ENCODE measurements around the gene TRIP4. TPM values are rescaled to one million over a fixed set of nuclear protein-coding genes. Genes with fewer than 3 reads are reported as not detected.

Gene TRIP4
- total and polyA plus RNA-seq, 4 donors, result 6.3 to 10.7 (median 7.6) TPM

DNA sequence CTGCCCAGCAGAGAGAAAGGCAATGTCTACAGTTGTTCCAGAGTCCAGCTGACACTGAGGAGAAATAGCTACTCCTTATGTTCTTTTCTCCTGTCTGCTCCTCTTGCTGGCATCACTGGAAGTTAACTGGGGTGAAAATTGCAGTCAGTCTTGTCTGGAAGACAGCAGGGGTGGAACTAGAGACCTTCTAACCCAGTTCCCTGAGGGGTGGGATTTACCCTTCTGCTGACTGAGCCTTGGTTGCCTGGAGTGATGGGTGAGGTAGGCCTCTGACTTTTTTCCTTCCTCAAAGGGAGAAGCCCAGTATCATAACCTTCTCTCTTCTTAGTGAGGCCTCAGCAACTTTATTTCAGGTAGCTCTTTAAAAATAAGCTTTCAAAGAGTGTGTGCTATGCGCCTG lies 88.9 kb downstream of the TRIP4 start:
- 84% methylated on average over 1 of the region's 1 CpG for WGBS
- H3K9me3 ChIP-seq (ENCODE audit: control insufficient read depth in 4 of 4, low read length in 3 of 4), result no peaks in the 10 kb centered on the region
- no peak overlapping the region for H3K4me3 ChIP-seq (ENCODE audit: low read depth in 1 of 3, low read length in 3 of 3)
- no peak overlapping the region for H3K27ac ChIP-seq (ENCODE audit: low read depth in 1 of 2, low read length in 2 of 2)
- peaks cover 3 to 14% (median 8%) of the 10 kb centered on the region in 4 donors for H3K4me1 ChIP-seq (ENCODE audit: control insufficient read depth in 4 of 4, insufficient read depth in 4 of 4, low read length in 3 of 4)
- H3K9ac ChIP-seq (ENCODE audit: low read depth in 1 of 2, low read length in 2 of 2), result no peak overlapping the region
- DNase-seq (ENCODE audit: low spot score), result no peak
- H3K27me3 ChIP-seq (ENCODE audit: control insufficient read depth in 4 of 4, insufficient read depth in 4 of 4, low read length in 3 of 4), result no peaks in the 10 kb centered on the region
- peaks cover 0 to 2% (median 0%) of the 10 kb centered on the region in 4 donors for H3K36me3 ChIP-seq (ENCODE audit: control insufficient read depth in 4 of 4, insufficient read depth in 3 of 4, low read depth in 1 of 4, low read length in 3 of 4)
- TF ChIP-seq, protein P1, sequence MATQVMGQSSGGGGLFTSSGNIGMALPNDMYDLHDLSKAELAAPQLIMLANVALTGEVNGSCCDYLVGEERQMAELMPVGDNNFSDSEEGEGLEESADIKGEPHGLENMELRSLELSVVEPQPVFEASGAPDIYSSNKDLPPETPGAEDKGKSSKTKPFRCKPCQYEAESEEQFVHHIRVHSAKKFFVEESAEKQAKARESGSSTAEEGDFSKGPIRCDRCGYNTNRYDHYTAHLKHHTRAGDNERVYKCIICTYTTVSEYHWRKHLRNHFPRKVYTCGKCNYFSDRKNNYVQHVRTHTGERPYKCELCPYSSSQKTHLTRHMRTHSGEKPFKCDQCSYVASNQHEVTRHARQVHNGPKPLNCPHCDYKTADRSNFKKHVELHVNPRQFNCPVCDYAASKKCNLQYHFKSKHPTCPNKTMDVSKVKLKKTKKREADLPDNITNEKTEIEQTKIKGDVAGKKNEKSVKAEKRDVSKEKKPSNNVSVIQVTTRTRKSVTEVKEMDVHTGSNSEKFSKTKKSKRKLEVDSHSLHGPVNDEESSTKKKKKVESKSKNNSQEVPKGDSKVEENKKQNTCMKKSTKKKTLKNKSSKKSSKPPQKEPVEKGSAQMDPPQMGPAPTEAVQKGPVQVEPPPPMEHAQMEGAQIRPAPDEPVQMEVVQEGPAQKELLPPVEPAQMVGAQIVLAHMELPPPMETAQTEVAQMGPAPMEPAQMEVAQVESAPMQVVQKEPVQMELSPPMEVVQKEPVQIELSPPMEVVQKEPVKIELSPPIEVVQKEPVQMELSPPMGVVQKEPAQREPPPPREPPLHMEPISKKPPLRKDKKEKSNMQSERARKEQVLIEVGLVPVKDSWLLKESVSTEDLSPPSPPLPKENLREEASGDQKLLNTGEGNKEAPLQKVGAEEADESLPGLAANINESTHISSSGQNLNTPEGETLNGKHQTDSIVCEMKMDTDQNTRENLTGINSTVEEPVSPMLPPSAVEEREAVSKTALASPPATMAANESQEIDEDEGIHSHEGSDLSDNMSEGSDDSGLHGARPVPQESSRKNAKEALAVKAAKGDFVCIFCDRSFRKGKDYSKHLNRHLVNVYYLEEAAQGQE (IDR thresholded peaks at IDR 0.05), result no peak
- TF ChIP-seq SP1 (IDR thresholded peaks at IDR 0.05), result no peak
- TF ChIP-seq, protein P2, sequence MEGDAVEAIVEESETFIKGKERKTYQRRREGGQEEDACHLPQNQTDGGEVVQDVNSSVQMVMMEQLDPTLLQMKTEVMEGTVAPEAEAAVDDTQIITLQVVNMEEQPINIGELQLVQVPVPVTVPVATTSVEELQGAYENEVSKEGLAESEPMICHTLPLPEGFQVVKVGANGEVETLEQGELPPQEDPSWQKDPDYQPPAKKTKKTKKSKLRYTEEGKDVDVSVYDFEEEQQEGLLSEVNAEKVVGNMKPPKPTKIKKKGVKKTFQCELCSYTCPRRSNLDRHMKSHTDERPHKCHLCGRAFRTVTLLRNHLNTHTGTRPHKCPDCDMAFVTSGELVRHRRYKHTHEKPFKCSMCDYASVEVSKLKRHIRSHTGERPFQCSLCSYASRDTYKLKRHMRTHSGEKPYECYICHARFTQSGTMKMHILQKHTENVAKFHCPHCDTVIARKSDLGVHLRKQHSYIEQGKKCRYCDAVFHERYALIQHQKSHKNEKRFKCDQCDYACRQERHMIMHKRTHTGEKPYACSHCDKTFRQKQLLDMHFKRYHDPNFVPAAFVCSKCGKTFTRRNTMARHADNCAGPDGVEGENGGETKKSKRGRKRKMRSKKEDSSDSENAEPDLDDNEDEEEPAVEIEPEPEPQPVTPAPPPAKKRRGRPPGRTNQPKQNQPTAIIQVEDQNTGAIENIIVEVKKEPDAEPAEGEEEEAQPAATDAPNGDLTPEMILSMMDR (IDR thresholded peaks at IDR 0.05; ENCODE audit: low read depth, low read length, missing input control), result no peak
- no peak for TF ChIP-seq NR2F2 (IDR thresholded peaks at IDR 0.05)
- TF ChIP-seq HNF4G (IDR thresholded peaks at IDR 0.05), result no peak
- TF ChIP-seq, protein P3, sequence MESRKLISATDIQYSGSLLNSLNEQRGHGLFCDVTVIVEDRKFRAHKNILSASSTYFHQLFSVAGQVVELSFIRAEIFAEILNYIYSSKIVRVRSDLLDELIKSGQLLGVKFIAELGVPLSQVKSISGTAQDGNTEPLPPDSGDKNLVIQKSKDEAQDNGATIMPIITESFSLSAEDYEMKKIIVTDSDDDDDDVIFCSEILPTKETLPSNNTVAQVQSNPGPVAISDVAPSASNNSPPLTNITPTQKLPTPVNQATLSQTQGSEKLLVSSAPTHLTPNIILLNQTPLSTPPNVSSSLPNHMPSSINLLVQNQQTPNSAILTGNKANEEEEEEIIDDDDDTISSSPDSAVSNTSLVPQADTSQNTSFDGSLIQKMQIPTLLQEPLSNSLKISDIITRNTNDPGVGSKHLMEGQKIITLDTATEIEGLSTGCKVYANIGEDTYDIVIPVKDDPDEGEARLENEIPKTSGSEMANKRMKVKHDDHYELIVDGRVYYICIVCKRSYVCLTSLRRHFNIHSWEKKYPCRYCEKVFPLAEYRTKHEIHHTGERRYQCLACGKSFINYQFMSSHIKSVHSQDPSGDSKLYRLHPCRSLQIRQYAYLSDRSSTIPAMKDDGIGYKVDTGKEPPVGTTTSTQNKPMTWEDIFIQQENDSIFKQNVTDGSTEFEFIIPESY (IDR thresholded peaks at IDR 0.05), result no peak
- no peak for TF ChIP-seq FOXA1 (IDR thresholded peaks at IDR 0.05)
- TF ChIP-seq, protein P4, sequence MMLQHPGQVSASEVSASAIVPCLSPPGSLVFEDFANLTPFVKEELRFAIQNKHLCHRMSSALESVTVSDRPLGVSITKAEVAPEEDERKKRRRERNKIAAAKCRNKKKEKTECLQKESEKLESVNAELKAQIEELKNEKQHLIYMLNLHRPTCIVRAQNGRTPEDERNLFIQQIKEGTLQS (IDR thresholded peaks at IDR 0.05), result no peak
- no peak for TF ChIP-seq TAF1 (conservative IDR thresholded peaks at IDR 0.05)
- no peak for TF ChIP-seq GABPA (IDR thresholded peaks at IDR 0.05 in 1 of 2, conservative IDR thresholded peaks at IDR 0.05 in 1 of 2)
- TF ChIP-seq EGR1 (IDR thresholded peaks at IDR 0.05; ENCODE audit: low read depth in 2 of 2), result no peak
- TF ChIP-seq, protein P5, sequence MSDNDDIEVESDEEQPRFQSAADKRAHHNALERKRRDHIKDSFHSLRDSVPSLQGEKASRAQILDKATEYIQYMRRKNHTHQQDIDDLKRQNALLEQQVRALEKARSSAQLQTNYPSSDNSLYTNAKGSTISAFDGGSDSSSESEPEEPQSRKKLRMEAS (IDR thresholded peaks at IDR 0.05), result no peak
- no peak for TF ChIP-seq FOXA2 (IDR thresholded peaks at IDR 0.05)
- no peak for TF ChIP-seq YY1 (IDR thresholded peaks at IDR 0.05)
- no peak for TF ChIP-seq HNF4A (conservative IDR thresholded peaks at IDR 0.05)
- no peak for TF ChIP-seq JUND (IDR thresholded peaks at IDR 0.05)

DNA sequence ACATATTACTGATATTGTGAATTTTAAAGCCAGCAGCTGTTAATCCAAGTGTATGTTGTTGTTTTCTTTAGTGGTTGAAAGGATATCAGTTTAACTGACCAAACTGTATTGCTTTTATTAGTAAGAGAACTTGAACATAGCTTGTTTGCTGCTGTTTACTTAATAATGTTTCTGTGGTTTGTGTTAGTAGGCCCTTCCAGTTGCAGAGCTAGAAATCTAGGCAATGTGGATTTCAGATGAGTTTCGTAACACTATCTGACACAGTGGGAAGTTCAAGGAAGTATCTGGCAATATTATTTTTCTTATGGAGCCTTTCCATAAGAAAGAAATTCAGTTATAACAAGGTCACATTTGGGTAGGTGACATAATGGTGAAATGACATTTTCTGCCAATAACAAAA lies 91.2 kb downstream of the TRIP4 start:
- 0% methylated on average over 1 of the region's 1 CpG for WGBS
- Histone ChIP-seq H3K4me3 (ENCODE audit: low read depth in 1 of 3, low read length in 3 of 3) (no peak overlapping the region), H3K9me3 (ENCODE audit: control insufficient read depth in 4 of 4, low read length in 3 of 4) (no peaks in the 10 kb centered on the region), H3K27ac (ENCODE audit: low read depth in 1 of 2, low read length in 2 of 2) (no peak overlapping the region), H3K4me1 (ENCODE audit: control insufficient read depth in 4 of 4, insufficient read depth in 4 of 4, low read length in 3 of 4) (peaks cover 9 to 22% (median 13%) of the 10 kb centered on the region in 4 donors), H3K36me3 (ENCODE audit: control insufficient read depth in 4 of 4, insufficient read depth in 3 of 4, low read depth in 1 of 4, low read length in 3 of 4) (peaks cover 0 to 2% (median 0%) of the 10 kb centered on the region in 4 donors), H3K9ac (ENCODE audit: low read depth in 1 of 2, low read length in 2 of 2) (no peak overlapping the region), H3K27me3 (ENCODE audit: control insufficient read depth in 4 of 4, insufficient read depth in 4 of 4, low read length in 3 of 4) (no peaks in the 10 kb centered on the region)
- DNase-seq (ENCODE audit: low spot score), result no peak
- TF ChIP-seq TAF1 (conservative IDR thresholded peaks at IDR 0.05), result no peak
- TF ChIP-seq, protein P5 (IDR thresholded peaks at IDR 0.05), result no peak
- TF ChIP-seq, protein P1 (IDR thresholded peaks at IDR 0.05), result no peak
- peak in 1 of 2 donors; percentile 44 for TF ChIP-seq RAD21 (IDR thresholded peaks at IDR 0.05)
- TF ChIP-seq RXRA (IDR thresholded peaks at IDR 0.05), result peak in 1 of 2 donors; percentile 14
- no peak for TF ChIP-seq FOXA1 (IDR thresholded peaks at IDR 0.05)
- TF ChIP-seq HNF4A (conservative IDR thresholded peaks at IDR 0.05), result peak in 1 of 2 donors; percentile 37
- TF ChIP-seq GABPA (IDR thresholded peaks at IDR 0.05 in 1 of 2, conservative IDR thresholded peaks at IDR 0.05 in 1 of 2), result no peak
- TF ChIP-seq JUND (IDR thresholded peaks at IDR 0.05), result no peak
- TF ChIP-seq EGR1 (IDR thresholded peaks at IDR 0.05; ENCODE audit: low read depth in 2 of 2), result no peak
- no peak for TF ChIP-seq NR2F2 (IDR thresholded peaks at IDR 0.05)
- TF ChIP-seq YY1 (IDR thresholded peaks at IDR 0.05), result no peak
- peak; percentile 7 for TF ChIP-seq SP1 (IDR thresholded peaks at IDR 0.05)
- TF ChIP-seq FOXA2 (IDR thresholded peaks at IDR 0.05), result no peak
